Measurements from ENCODE around the gene MBD6.
"Not testable (repeated sequence)": the region's sequence is repeated elsewhere in the genome, so short reads cannot be mapped to it uniquely, and the experiment has no call there.

MBD6 gene

DNA sequence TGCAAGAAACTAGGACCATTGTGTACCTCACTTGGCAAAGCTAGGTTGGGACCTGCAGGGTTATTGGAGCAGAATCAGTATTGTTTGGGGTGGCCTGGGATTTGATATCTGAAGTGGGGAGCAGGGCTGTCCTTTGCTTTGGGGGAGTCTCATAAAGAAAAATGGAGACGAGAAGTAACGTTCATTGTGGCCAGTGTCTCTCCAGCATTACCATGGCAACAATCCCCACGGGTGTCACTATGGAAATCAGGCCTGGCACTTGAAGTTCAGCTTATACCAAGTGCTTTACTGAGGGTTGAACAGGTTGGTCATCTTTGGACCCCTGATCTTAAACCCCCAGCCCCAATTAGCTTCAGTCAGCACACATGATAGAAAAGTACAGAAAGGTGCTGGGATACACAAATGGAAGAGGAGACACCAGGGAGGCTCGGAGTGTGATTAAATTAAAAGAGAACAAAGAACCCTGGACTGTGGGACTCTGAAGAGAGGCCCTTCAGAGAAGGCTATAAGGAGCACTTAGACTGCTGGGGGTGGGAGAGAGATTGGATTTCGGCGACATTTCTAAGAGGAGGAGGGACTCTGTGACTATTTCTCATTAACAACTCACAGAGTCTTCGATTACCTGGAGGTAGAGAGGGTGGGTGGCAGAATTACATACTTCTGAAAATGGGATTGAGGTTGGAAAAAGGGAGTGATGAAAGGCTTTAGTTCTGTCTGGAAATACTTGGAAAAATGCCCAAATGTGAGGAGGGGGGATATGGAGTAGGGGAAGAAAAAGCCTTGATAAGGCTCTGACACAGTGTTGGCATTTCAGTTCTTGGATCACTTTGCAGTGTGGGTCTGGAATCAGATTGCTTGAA is 30.9 kb downstream of the MBD6 start:
- DNase-seq (ENCODE audit: low spot score): no peak
- no peak overlapping the region for H3K27ac ChIP-seq

GRCh38 chr12:57554453-57554852 is 31.8 kb downstream of the MBD6 start:
- DNase-seq (ENCODE audit: low spot score): no peak
- H3K27ac ChIP-seq: no peak overlapping the region
- POLR2A ChIA-PET (ENCODE audit: low non-redundant PET): no interaction called here
- no peak for TF ChIP-seq CTCF (conservative IDR thresholded peaks at IDR 0.05; ENCODE audit: low read depth)
- CTCF ChIA-PET: interaction anchor here (0.6 kb wide), 1 partner anchor 12 kb away, joined by 8 read pairs; no protein-coding TSS in a partner anchor

More for the DNA sequence above, 30.9 kb downstream of the MBD6 start:
- CTCF ChIA-PET: interaction anchor here (0.6 to 0.8 kb wide), 2 partner anchors 11 to 30 kb away, joined by 3 to 8 read pairs; no protein-coding TSS in a partner anchor
- TF ChIP-seq CTCF (conservative IDR thresholded peaks at IDR 0.05; ENCODE audit: low read depth): no peak
- POLR2A ChIA-PET (ENCODE audit: low non-redundant PET): no interaction called here

- H3K27ac ChIP-seq: no peak overlapping the region
- no peak for TF ChIP-seq CTCF (conservative IDR thresholded peaks at IDR 0.05; ENCODE audit: low read depth)
- CTCF ChIA-PET: no interaction called here
- DNase-seq (ENCODE audit: low spot score): no peak
- POLR2A ChIA-PET (ENCODE audit: low non-redundant PET): no interaction called here
Observed at GRCh38 chr12:57554897-57555296, 32.3 kb downstream of the MBD6 start.

GRCh38 chr12:57558864-57559263 is 36.2 kb downstream of the MBD6 start:
- ChIA-PET POLR2A (ENCODE audit: low non-redundant PET) (no interaction called here), CTCF (no interaction called here)
- H3K27ac ChIP-seq: no peak overlapping the region
- no peak for DNase-seq (ENCODE audit: low spot score)
- no peak for TF ChIP-seq CTCF (conservative IDR thresholded peaks at IDR 0.05; ENCODE audit: low read depth)

DNA sequence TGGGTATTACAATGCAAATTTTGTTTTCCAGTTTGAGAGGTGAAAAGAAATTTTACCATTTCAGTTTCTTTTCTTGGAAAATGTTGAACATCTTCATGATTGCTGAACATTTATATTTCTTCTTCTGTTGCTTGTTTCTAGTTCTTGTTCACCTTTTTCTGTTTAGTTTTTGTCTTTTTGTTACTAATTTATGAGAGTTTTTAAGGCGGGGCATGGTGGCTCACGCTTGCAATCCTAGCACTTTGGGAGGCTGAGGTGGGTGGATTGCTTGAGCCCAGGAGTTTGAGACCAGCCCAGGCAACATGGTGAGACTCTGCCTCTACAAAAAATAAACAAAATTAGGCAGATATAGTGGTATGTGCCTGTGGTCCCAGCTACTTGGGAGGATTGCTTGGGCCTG is 37.9 kb downstream of the MBD6 start:
- ChIA-PET CTCF (no interaction called here), POLR2A (ENCODE audit: low non-redundant PET) (no interaction called here)
- no peak for TF ChIP-seq CTCF (conservative IDR thresholded peaks at IDR 0.05; ENCODE audit: low read depth)

DNA sequence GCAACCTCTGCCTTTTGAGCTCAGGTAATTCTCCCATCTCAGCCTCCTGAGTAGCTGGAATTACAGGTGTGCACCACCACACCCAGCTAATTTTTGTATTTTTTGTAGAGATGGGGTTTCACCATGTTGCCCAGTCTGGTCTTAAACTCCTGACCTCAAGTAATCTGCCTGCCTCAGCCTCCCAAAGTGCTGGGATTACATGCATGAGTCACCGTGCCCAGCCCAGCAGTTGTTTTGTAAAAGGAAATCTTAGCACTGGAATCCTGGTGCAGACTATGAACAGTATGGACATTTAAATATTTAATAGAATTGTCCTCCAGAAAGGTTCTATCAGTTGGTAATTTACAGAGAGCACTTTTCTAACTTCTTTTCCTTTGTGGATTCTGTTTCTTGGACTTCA is 38.5 kb downstream of the MBD6 start:
- CTCF ChIA-PET; DNase-seq (ENCODE audit: low spot score); H3K27ac ChIP-seq; POLR2A ChIA-PET (ENCODE audit: low non-redundant PET): not testable (repeated sequence)

More for the DNA sequence above, 37.9 kb downstream of the MBD6 start:
- DNase-seq (ENCODE audit: low spot score): no peak
- no peak overlapping the region for H3K27ac ChIP-seq

GRCh38 chr12:57563358-57563757 is 40.7 kb downstream of the MBD6 start:
- ChIA-PET POLR2A (ENCODE audit: low non-redundant PET) (no interaction called here), CTCF (no interaction called here)
- H3K27ac ChIP-seq: no peak overlapping the region
- DNase-seq (ENCODE audit: low spot score): no peak
- TF ChIP-seq CTCF (conservative IDR thresholded peaks at IDR 0.05; ENCODE audit: low read depth): no peak
